HCT116 (cell line): Measurements from ENCODE around the gene BTBD9. TPM values are rescaled to one million over a fixed set of nuclear protein-coding genes. Genes with fewer than 3 reads are reported as not detected.

Source experiments
- ATAC-seq: fragments of 200-7000 bp; cut with Tn5 transposase; 2 replicates; pipeline ENCODE4 v1.9.1; 2020; ENCODE audit warnings: mild to moderate bottlenecking, moderate library complexity
- BruUV-seq: library from RNA; stranded (reverse); fragments of 400-500 nt; replicated peaks from 2 replicates; lab custom pipeline; 2021; lab: Mats Ljungman, UMichigan
- CTCF ChIA-PET: fragments of 300-600 bp; sonication (Branson Sonifier 250); formaldehyde crosslinking; loops from one replicate; lab custom pipeline; 2021; ENCODE audit warnings: antibody characterized with exemption; lab: Charles Lee
- POLR2A ChIA-PET: fragments of 300-600, 350-600 bp; sonication (Branson Sonifier 250); formaldehyde crosslinking; loops from one replicate; lab custom pipeline; 2021; ENCODE audit warnings: antibody characterized with exemption; lab: Charles Lee
- RAD21 ChIA-PET, 2 experiments: fragments of 300-600 bp; sonication (Branson Sonifier 250); formaldehyde crosslinking; loops; one replicate each; lab custom pipeline; 2023; ENCODE audit warnings: low total read pairs in 2 of 2; ENCODE audit not compliant: uncharacterized antibody in 2 of 2, unreplicated experiment in 2 of 2, low non-redundant PET in 1 of 2; lab: Charles Lee
- DNase-seq: peaks from one replicate; pipeline ENCODE4 v3.0.0-alpha.2; 2010; ENCODE audit warnings: low read depth, low spot score
- H2AFZ ChIP-seq: fragments of 200-600 bp; shearing (Covaris generic), sonication (generic); 2 replicates; pipeline ENCODE4 v1.6.1; 2017; ENCODE audit warnings: low read depth, mixed run types, mixed read lengths, antibody characterized with exemption, low read length; ENCODE audit not compliant: poor library complexity, severe bottlenecking
- H3K27ac ChIP-seq: 2 replicates; pipeline ENCODE4 v1.5.1; 2012; ENCODE audit warnings: low read depth, low read length
- H3K27me3 ChIP-seq: fragments of 200-600 bp; sonication (generic); 2 replicates; pipeline ENCODE4 v1.6.1; 2016; ENCODE audit warnings: mixed run types, low read length, mixed read lengths; ENCODE audit not compliant: insufficient read depth
- H3K36me3 ChIP-seq, 2 experiments: fragments of 200-500 bp in 1 of 2; fragments of 200-600 bp in 1 of 2; sonication (Bioruptor generic) in 1 of 2; sonication (generic) in 1 of 2; 2 replicates each; pipeline versions ENCODE4 v1.5.1 to v1.6.1; 2014 to 2016; ENCODE audit warnings: low read length in 2 of 2, inconsistent platforms in 1 of 2, mixed read lengths in 1 of 2, mixed run types in 1 of 2; ENCODE audit not compliant: insufficient read depth in 2 of 2, control insufficient read depth in 1 of 2
- H3K4me1 ChIP-seq, 2 experiments: fragments of 200-600 bp in 1 of 2; sonication (generic) in 1 of 2; 2 replicates each; pipeline versions ENCODE4 v1.5.1 to v1.6.1; 2012 to 2017; ENCODE audit warnings: low read length in 2 of 2, inconsistent platforms in 1 of 2, mild to moderate bottlenecking in 1 of 2, mixed read lengths in 1 of 2, mixed run types in 1 of 2, moderate library complexity in 1 of 2; ENCODE audit not compliant: insufficient read depth in 2 of 2, control insufficient read depth in 1 of 2
- H3K4me2 ChIP-seq: fragments of 200-600 bp; sonication (generic); 2 replicates; pipeline ENCODE4 v1.6.1; 2017; ENCODE audit warnings: mixed run types, low read length, mixed read lengths
- H3K4me3 ChIP-seq, 2 experiments: fragments of 200-600 bp in 1 of 2; sonication (generic) in 1 of 2; replicated peaks in 1 of 2; 2 replicates each; pipeline ENCODE4 v1.5.1; 2011 to 2016; ENCODE audit warnings: low read length in 2 of 2, control low read depth in 1 of 2, low read depth in 1 of 2, mild to moderate bottlenecking in 1 of 2, mixed read lengths in 1 of 2, mixed run types in 1 of 2
- H3K79me2 ChIP-seq: fragments of 200-600 bp; sonication (generic); 2 replicates; pipeline ENCODE4 v1.6.1; 2017; ENCODE audit warnings: mild to moderate bottlenecking, mixed run types, low read length, moderate library complexity, mixed read lengths; ENCODE audit not compliant: insufficient read depth
- H3K9ac ChIP-seq: fragments of 200-600 bp; sonication (generic); 2 replicates; pipeline ENCODE4 v1.6.1; 2016; ENCODE audit warnings: low read length, mixed read lengths
- H3K9me2 ChIP-seq: fragments of 200-600 bp; sonication (generic), shearing (Covaris generic); 2 replicates; pipeline ENCODE4 v1.6.1; 2017; ENCODE audit warnings: mixed run types, mild to moderate bottlenecking, moderate library complexity; ENCODE audit not compliant: insufficient read depth
- H3K9me3 ChIP-seq, 2 experiments: fragments of 200-500 bp in 1 of 2; fragments of 200-600 bp in 1 of 2; sonication (Bioruptor generic) in 1 of 2; sonication (generic) in 1 of 2; 2 replicates each; pipeline ENCODE4 v1.6.1; 2014 to 2017; ENCODE audit warnings: low read length in 2 of 2, mixed read lengths in 2 of 2, inconsistent platforms in 1 of 2, low read depth in 1 of 2, mild to moderate bottlenecking in 1 of 2, mixed run types in 1 of 2, moderate library complexity in 1 of 2; ENCODE audit not compliant: control insufficient read depth in 1 of 2, insufficient read depth in 1 of 2
- H4K20me1 ChIP-seq: fragments of 200-600 bp; sonication (generic), shearing (Covaris generic); 2 replicates; pipeline ENCODE4 v1.6.1; 2017; ENCODE audit warnings: mixed run types, mild to moderate bottlenecking, moderate library complexity; ENCODE audit not compliant: insufficient read depth
- RAD21 ChIP-seq: IDR thresholded peaks from 2 replicates; pipeline ENCODE4 v1.6.1; 2012; ENCODE audit warnings: low read depth, mild to moderate bottlenecking
- SRF ChIP-seq: IDR thresholded peaks from 2 replicates; pipeline ENCODE4 v1.6.1; 2012; ENCODE audit warnings: low read depth
- YY1 ChIP-seq: IDR thresholded peaks from 2 replicates; pipeline ENCODE4 v1.6.1; 2011; ENCODE audit warnings: low read length, low read depth, moderate library complexity, mild to moderate bottlenecking; ENCODE audit not compliant: insufficient replicate concordance; ENCODE audit errors: extremely low read depth
- ZNF274 ChIP-seq: fragments of 200-500 bp; sonication (Bioruptor generic); IDR thresholded peaks from 2 replicates; pipeline ENCODE4 v1.6.1; 2014; ENCODE audit warnings: mild to moderate bottlenecking, low read depth, low read length, inconsistent platforms
- intact Hi-C: fragments of 100-400 bp; cut with micrococcal nuclease; formaldehyde crosslinking; loops from 2 replicates; pipeline ENCODE4 v1.10.0; 2022
- total RNA-seq: library from RNA; stranded (reverse); gene quantifications from one replicate; pipeline ENCODE4 v1.2.1, GENCODE V29; 2021; ENCODE audit not compliant: unreplicated experiment
- TF ChIP-seq, protein P1 (sequence below), 3 experiments: fragments of 200-600 bp in 1 of 3; sonication (generic) in 1 of 3; IDR thresholded peaks in 2 of 3; conservative IDR thresholded peaks in 1 of 3; 2 replicates each; pipeline ENCODE4 v1.5.1; 2012 to 2017; ENCODE audit warnings: low read depth in 2 of 3, low read length in 2 of 3, antibody characterized with exemption in 1 of 3, borderline replicate concordance in 1 of 3, control low read depth in 1 of 3, mild to moderate bottlenecking in 1 of 3, mixed read lengths in 1 of 3, mixed run types in 1 of 3, moderate library complexity in 1 of 3; ENCODE audit not compliant: insufficient read depth in 1 of 3

BTBD9 gene
- total RNA-seq, 1 experiment from 2014 or later, result 10.9 TPM

DNA sequence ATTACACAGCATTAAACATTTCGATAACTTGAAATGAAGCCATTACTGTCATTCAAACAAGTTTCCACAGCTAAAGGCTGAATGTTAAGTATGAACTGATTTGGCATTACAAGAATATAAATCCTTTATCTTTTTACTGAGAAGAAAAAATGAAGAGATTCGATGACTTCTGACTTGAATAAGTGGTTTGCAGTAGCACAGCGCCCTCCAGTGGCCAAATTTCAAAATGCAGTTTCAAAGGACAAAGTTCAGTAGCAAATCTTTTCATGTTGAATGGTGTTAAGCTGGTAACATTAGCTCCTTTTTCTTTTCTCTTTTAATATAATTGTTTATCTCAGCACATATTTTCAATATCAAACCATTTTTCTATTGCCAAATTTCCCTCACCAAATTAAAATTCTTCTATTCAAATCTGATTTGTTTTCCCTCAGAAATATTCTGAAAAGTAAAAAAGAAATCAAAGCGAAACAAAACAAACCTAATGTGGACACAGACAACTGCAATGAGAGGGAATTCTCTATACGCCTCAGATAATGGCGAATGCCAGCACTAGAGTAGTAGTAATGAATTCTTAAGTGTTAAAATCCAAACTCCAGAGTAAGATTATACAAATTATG, 145.7 kb downstream of the BTBD9 start:
- no peak overlapping the region for H3K4me2 ChIP-seq
- ChIA-PET POLR2A (no interaction called here), CTCF (interaction anchor here (0.6 to 1.8 kb wide), 28 partner anchors 9 to 956 kb away, joined by 3 to 22 read pairs (median 4); partner anchors contain the start of gene MDGA1), RAD21 (interaction anchor here (0.6 to 0.8 kb wide), 5 partner anchors 17 to 753 kb away, joined by 3 to 5 read pairs (median 3); no protein-coding TSS in a partner anchor)
- DNase-seq (peak; percentile 57), ATAC-seq (peak; percentile 64; the same call in 1 of the 2 replicates)
- H3K36me3 ChIP-seq, result no peaks in the 10 kb centered on the region
- peaks cover 0 to 9% of the 10 kb centered on the region in 2 experiments; a peak in 1 of 4 replicates for H3K4me1 ChIP-seq
- H3K27me3 ChIP-seq, result no peaks in the 10 kb centered on the region
- no peak overlapping the region for H3K9ac ChIP-seq
- H3K79me2 ChIP-seq, result no peaks in the 10 kb centered on the region
- no peak overlapping the region for H3K27ac ChIP-seq
- H2AFZ ChIP-seq, result no peak overlapping the region
- 0 out of 2 replicates have a peak, but pooled peaks cover 5% of the 10 kb centered on the region for H4K20me1 ChIP-seq
- H3K4me3 ChIP-seq, result no peak overlapping the region
- no TSS peak for BruUV-seq
- intact Hi-C loops, result loop anchor here (2.0 to 10.0 kb wide), 7 partner anchors 181 to 959 kb away; no protein-coding TSS in a partner anchor
- no peaks in the 10 kb centered on the region for H3K9me3 ChIP-seq
- no peaks in the 10 kb centered on the region for H3K9me2 ChIP-seq
- TF ChIP-seq, protein P1, sequence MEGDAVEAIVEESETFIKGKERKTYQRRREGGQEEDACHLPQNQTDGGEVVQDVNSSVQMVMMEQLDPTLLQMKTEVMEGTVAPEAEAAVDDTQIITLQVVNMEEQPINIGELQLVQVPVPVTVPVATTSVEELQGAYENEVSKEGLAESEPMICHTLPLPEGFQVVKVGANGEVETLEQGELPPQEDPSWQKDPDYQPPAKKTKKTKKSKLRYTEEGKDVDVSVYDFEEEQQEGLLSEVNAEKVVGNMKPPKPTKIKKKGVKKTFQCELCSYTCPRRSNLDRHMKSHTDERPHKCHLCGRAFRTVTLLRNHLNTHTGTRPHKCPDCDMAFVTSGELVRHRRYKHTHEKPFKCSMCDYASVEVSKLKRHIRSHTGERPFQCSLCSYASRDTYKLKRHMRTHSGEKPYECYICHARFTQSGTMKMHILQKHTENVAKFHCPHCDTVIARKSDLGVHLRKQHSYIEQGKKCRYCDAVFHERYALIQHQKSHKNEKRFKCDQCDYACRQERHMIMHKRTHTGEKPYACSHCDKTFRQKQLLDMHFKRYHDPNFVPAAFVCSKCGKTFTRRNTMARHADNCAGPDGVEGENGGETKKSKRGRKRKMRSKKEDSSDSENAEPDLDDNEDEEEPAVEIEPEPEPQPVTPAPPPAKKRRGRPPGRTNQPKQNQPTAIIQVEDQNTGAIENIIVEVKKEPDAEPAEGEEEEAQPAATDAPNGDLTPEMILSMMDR (IDR thresholded peaks at IDR 0.05 in 2 of 3, conservative IDR thresholded peaks at IDR 0.05 in 1 of 3; ENCODE audit: borderline replicate concordance in 1 of 3, insufficient read depth in 1 of 3, low read depth in 2 of 3, low read length in 2 of 3), result peak; percentile 70 to 93 (median 81)
- TF ChIP-seq ZNF274, result no peak
- TF ChIP-seq RAD21, result peak; percentile 94

DNA sequence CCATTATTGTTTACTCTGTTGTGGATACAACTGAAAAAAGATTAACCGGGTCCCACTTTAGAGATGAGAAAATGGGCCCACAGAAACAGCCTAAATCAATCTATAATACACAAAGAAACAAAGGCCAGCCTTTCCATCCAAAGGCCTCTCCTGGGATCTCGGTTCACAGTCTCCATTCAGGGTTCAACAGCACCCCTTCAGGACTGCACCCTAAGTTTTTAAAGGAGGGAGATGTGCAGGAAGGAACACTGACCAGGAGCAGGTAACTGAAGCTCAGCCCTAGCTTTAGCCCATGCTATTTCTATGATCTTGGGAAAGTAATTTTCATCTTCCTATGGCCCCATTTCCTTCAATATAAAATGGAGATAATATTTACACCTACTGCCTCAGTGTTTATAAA, 147.7 kb downstream of the BTBD9 start:
- no TSS peak for BruUV-seq
- Histone ChIP-seq H3K4me1 (peaks cover 0 to 9% of the 10 kb centered on the region in 2 experiments; a peak in 1 of 4 replicates), H3K79me2 (no peaks in the 10 kb centered on the region), H3K4me3 (no peak overlapping the region), H3K9me3 (no peaks in the 10 kb centered on the region), H3K27ac (no peak overlapping the region), H4K20me1 (no peaks in the 10 kb centered on the region), H3K9me2 (no peaks in the 10 kb centered on the region), H2AFZ (no peak overlapping the region), H3K27me3 (no peaks in the 10 kb centered on the region), H3K9ac (no peak overlapping the region), H3K4me2 (no peak overlapping the region), H3K36me3 (no peaks in the 10 kb centered on the region)
- ATAC-seq (no peak), DNase-seq (no peak)
- intact Hi-C loops, result loop anchor here (5.0 to 10.0 kb wide), 5 partner anchors 183 to 957 kb away; no protein-coding TSS in a partner anchor
- CTCF ChIA-PET, result no interaction called here
- POLR2A ChIA-PET, result no interaction called here
- RAD21 ChIA-PET, result no interaction called here
- no peak for TF ChIP-seq YY1
- TF ChIP-seq SRF, result no peak
- 0 out of 2 replicates have a peak, but pooled peaks have one; percentile 5 for TF ChIP-seq RAD21
